H1 (cell line): ENCODE measurements around the gene RAB40A. TPM values are rescaled to one million over a fixed set of nuclear protein-coding genes. Genes with fewer than 3 reads are reported as not detected.

Experiments used
- ASH2L ChIP-seq: fragments of 200-600, 300-600 bp; sonication (generic); IDR thresholded peaks from one replicate; pipeline ENCODE4 v1.7.1; 2017; ENCODE audit warnings: low read length
- BCL11A ChIP-seq, 2 experiments: IDR thresholded peaks; one replicate each; pipeline ENCODE4 v1.6.1; 2011; ENCODE audit warnings: low read depth in 2 of 2, low read length in 2 of 2, mild to moderate bottlenecking in 2 of 2
- EGR1 ChIP-seq: IDR thresholded peaks from 2 replicates; pipeline ENCODE4 v1.6.1; 2011; ENCODE audit warnings: low read depth, low read length, borderline replicate concordance
- NANOG ChIP-seq: IDR thresholded peaks from 2 replicates; pipeline ENCODE4 v1.6.1; 2011; ENCODE audit warnings: low read length, low read depth, mild to moderate bottlenecking, inconsistent platforms; ENCODE audit not compliant: insufficient read depth, poor library complexity, severe bottlenecking
- POLR2A ChIP-seq, 2 experiments: IDR thresholded peaks; 1 replicate in 1 of 2; 2 replicates in 1 of 2; pipeline ENCODE4 v1.6.1; 2011; ENCODE audit warnings: low read depth in 2 of 2, low read length in 2 of 2, mild to moderate bottlenecking in 2 of 2; ENCODE audit errors: control extremely low read depth in 1 of 2
- SIRT6 ChIP-seq: IDR thresholded peaks from one replicate; pipeline ENCODE4 v1.7.1; 2012; ENCODE audit warnings: low read length, inconsistent platforms
- SP2 ChIP-seq: IDR thresholded peaks from 2 replicates; pipeline ENCODE4 v1.6.1; 2012; ENCODE audit warnings: mild to moderate bottlenecking, low read length, inconsistent platforms
- SP4 ChIP-seq: IDR thresholded peaks from 2 replicates; pipeline ENCODE4 v1.6.1; 2012; ENCODE audit warnings: low read length, inconsistent platforms
- TAF1 ChIP-seq: IDR thresholded peaks from 2 replicates; pipeline ENCODE4 v1.6.1; 2011; ENCODE audit warnings: mild to moderate bottlenecking, low read depth, low read length
- polyA plus RNA-seq, 7 experiments: library from polyadenylated mRNA; depleted of rRNA in 3 of 7; stranded (reverse) in 5 of 7; unstranded in 2 of 7; fragments of >200 nt in 5 of 7; fragments of 200-250 nt in 2 of 7; gene quantifications; 1 replicate in 5 of 7; 2 replicates in 1 of 7; 4 replicates in 1 of 7; pipeline versions ENCODE4 v1.2.1 to v1.2.3, GENCODE V29; 2011 to 2013; ENCODE audit warnings: missing spikeins in 2 of 7, mixed read lengths in 2 of 7
- total RNA-seq: library from RNA; stranded (reverse); fragmentation: NEBNext Ultra II Directional; extraction: Animal tissue kit (Norgen Biotek cat#: 25700); gene quantifications from 2 replicates; pipeline ENCODE4 v1.2.1, GENCODE V29; 2021
- TF ChIP-seq, protein P1 (sequence below): fragments of 300-600 bp; sonication (generic); IDR thresholded peaks from 2 replicates; pipeline ENCODE4 v1.7.1; 2012; ENCODE audit warnings: low read length, moderate library complexity, mild to moderate bottlenecking, inconsistent platforms; ENCODE audit not compliant: insufficient replicate concordance
- TF ChIP-seq, protein P2 (sequence below), 3 experiments: IDR thresholded peaks; 1 replicate in 2 of 3; 2 replicates in 1 of 3; pipeline versions ENCODE4 v1.5.1 to v1.6.1; 2011; ENCODE audit warnings: low read length in 3 of 3, mild to moderate bottlenecking in 3 of 3, inconsistent platforms in 2 of 3, low read depth in 1 of 3, moderate library complexity in 1 of 3; ENCODE audit not compliant: insufficient read depth in 1 of 3; ENCODE audit errors: control extremely low read depth in 1 of 3

RAB40A gene
- total and polyA plus RNA-seq, 2 of the 8 experiments (the other 6 are each of a cell fraction or from before 2014, with no cell fraction given): 0.09 to 0.21 TPM

DNA sequence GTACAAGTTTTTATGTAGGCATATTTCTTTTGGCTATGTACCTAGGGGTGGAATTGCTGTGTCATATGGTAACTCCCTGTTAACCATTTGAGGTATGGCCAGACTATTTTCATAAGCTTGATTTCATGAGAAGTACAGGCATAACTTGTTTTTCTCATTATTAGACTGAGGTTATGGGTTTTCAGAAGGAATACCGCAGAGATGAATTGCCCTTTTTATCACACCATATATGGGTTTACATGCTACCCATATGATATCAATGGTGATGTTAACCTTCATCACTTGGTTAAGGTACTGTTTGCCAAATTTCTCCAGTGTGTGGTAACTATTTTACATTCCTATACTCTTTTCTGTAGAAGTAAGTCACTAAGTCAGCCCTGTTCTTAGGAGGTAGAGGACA lies 23.5 kb downstream of the RAB40A start (continued):
- TF ChIP-seq, protein P1, sequence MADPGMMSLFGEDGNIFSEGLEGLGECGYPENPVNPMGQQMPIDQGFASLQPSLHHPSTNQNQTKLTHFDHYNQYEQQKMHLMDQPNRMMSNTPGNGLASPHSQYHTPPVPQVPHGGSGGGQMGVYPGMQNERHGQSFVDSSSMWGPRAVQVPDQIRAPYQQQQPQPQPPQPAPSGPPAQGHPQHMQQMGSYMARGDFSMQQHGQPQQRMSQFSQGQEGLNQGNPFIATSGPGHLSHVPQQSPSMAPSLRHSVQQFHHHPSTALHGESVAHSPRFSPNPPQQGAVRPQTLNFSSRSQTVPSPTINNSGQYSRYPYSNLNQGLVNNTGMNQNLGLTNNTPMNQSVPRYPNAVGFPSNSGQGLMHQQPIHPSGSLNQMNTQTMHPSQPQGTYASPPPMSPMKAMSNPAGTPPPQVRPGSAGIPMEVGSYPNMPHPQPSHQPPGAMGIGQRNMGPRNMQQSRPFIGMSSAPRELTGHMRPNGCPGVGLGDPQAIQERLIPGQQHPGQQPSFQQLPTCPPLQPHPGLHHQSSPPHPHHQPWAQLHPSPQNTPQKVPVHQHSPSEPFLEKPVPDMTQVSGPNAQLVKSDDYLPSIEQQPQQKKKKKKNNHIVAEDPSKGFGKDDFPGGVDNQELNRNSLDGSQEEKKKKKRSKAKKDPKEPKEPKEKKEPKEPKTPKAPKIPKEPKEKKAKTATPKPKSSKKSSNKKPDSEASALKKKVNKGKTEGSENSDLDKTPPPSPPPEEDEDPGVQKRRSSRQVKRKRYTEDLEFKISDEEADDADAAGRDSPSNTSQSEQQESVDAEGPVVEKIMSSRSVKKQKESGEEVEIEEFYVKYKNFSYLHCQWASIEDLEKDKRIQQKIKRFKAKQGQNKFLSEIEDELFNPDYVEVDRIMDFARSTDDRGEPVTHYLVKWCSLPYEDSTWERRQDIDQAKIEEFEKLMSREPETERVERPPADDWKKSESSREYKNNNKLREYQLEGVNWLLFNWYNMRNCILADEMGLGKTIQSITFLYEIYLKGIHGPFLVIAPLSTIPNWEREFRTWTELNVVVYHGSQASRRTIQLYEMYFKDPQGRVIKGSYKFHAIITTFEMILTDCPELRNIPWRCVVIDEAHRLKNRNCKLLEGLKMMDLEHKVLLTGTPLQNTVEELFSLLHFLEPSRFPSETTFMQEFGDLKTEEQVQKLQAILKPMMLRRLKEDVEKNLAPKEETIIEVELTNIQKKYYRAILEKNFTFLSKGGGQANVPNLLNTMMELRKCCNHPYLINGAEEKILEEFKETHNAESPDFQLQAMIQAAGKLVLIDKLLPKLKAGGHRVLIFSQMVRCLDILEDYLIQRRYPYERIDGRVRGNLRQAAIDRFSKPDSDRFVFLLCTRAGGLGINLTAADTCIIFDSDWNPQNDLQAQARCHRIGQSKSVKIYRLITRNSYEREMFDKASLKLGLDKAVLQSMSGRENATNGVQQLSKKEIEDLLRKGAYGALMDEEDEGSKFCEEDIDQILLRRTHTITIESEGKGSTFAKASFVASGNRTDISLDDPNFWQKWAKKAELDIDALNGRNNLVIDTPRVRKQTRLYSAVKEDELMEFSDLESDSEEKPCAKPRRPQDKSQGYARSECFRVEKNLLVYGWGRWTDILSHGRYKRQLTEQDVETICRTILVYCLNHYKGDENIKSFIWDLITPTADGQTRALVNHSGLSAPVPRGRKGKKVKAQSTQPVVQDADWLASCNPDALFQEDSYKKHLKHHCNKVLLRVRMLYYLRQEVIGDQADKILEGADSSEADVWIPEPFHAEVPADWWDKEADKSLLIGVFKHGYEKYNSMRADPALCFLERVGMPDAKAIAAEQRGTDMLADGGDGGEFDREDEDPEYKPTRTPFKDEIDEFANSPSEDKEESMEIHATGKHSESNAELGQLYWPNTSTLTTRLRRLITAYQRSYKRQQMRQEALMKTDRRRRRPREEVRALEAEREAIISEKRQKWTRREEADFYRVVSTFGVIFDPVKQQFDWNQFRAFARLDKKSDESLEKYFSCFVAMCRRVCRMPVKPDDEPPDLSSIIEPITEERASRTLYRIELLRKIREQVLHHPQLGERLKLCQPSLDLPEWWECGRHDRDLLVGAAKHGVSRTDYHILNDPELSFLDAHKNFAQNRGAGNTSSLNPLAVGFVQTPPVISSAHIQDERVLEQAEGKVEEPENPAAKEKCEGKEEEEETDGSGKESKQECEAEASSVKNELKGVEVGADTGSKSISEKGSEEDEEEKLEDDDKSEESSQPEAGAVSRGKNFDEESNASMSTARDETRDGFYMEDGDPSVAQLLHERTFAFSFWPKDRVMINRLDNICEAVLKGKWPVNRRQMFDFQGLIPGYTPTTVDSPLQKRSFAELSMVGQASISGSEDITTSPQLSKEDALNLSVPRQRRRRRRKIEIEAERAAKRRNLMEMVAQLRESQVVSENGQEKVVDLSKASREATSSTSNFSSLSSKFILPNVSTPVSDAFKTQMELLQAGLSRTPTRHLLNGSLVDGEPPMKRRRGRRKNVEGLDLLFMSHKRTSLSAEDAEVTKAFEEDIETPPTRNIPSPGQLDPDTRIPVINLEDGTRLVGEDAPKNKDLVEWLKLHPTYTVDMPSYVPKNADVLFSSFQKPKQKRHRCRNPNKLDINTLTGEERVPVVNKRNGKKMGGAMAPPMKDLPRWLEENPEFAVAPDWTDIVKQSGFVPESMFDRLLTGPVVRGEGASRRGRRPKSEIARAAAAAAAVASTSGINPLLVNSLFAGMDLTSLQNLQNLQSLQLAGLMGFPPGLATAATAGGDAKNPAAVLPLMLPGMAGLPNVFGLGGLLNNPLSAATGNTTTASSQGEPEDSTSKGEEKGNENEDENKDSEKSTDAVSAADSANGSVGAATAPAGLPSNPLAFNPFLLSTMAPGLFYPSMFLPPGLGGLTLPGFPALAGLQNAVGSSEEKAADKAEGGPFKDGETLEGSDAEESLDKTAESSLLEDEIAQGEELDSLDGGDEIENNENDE: no peak
- TF ChIP-seq TAF1 (no peak), POLR2A (IDR thresholded peaks at IDR 0.05; ENCODE audit: control extremely low read depth in 1 of 2, low read depth in 2 of 2, low read length in 2 of 2) (no peak), SP4 (no peak), SP2 (no peak), SIRT6 (no peak), BCL11A (IDR thresholded peaks at IDR 0.05; ENCODE audit: low read depth in 2 of 2, low read length in 2 of 2) (no peak), EGR1 (no peak), NANOG (no peak), ASH2L (no peak)
- TF ChIP-seq, protein P2, sequence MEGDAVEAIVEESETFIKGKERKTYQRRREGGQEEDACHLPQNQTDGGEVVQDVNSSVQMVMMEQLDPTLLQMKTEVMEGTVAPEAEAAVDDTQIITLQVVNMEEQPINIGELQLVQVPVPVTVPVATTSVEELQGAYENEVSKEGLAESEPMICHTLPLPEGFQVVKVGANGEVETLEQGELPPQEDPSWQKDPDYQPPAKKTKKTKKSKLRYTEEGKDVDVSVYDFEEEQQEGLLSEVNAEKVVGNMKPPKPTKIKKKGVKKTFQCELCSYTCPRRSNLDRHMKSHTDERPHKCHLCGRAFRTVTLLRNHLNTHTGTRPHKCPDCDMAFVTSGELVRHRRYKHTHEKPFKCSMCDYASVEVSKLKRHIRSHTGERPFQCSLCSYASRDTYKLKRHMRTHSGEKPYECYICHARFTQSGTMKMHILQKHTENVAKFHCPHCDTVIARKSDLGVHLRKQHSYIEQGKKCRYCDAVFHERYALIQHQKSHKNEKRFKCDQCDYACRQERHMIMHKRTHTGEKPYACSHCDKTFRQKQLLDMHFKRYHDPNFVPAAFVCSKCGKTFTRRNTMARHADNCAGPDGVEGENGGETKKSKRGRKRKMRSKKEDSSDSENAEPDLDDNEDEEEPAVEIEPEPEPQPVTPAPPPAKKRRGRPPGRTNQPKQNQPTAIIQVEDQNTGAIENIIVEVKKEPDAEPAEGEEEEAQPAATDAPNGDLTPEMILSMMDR (IDR thresholded peaks at IDR 0.05; ENCODE audit: control extremely low read depth in 1 of 3, insufficient read depth in 1 of 3, low read depth in 1 of 3, low read length in 3 of 3): no peak
